ENCODE measurements around the gene NAA35. TPM values are rescaled to one million over a fixed set of nuclear protein-coding genes. Genes with fewer than 3 reads are reported as not detected.

NAA35 gene
- total RNA-seq, 2 experiments from 2014 or later: 19.4 to 19.8 TPM

DNA sequence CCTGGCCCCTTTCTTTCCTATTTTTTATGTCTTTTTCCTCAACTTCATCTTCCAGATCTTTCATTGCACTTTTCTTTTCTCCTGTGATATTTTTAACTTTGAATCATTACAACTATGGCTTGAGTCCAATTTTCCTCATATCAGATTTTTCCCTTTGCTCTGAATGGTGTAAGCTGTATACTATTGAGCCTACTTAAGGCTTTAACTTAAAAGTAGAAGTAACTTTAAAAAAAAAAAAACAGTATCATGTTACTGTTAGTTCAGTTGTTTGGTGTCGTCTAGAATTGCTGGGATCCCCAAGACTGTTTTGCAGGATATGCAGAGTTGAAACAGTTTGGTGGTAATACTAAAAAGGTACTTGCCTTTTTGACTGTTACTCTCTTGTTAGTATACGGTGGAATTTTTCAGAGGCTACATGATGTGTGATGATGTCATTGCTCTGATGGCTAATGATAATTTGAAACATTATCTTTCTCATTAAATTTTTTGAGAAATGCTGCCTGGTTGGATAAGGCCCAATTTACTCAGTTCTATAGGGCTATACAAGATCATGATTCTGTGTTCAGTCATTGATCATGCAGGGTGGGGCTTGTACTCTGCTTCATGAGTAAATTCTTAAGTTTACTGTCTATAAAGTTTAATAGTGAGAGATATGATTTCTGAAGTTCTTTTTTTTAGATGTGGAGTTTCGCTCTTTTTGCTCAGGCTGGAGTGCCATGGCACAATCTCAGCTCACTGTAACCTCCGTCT is 8.8 kb downstream of the NAA35 start:
- H3K4me1 Mint-ChIP-seq (ENCODE audit: low read depth): peaks cover 36% of the 10 kb centered on the region
- H3K4me3 ChIP-seq (ENCODE audit: low read length): no peak overlapping the region
- H3K27ac Mint-ChIP-seq: no peak overlapping the region
- TF ChIP-seq, protein P1, sequence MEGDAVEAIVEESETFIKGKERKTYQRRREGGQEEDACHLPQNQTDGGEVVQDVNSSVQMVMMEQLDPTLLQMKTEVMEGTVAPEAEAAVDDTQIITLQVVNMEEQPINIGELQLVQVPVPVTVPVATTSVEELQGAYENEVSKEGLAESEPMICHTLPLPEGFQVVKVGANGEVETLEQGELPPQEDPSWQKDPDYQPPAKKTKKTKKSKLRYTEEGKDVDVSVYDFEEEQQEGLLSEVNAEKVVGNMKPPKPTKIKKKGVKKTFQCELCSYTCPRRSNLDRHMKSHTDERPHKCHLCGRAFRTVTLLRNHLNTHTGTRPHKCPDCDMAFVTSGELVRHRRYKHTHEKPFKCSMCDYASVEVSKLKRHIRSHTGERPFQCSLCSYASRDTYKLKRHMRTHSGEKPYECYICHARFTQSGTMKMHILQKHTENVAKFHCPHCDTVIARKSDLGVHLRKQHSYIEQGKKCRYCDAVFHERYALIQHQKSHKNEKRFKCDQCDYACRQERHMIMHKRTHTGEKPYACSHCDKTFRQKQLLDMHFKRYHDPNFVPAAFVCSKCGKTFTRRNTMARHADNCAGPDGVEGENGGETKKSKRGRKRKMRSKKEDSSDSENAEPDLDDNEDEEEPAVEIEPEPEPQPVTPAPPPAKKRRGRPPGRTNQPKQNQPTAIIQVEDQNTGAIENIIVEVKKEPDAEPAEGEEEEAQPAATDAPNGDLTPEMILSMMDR (IDR thresholded peaks at IDR 0.05): no peak
- intact Hi-C loops (cut with DNase I, micrococcal nuclease): loop anchor here (2.0 to 10.0 kb wide), 3 partner anchors 21 to 1975 kb away; partner anchors contain the start of genes HNRNPK (in 1 of the 2) and RMI1 (in 1 of the 2)
- no peaks in the 10 kb centered on the region for H3K27me3 Mint-ChIP-seq
- H3K4me3 Mint-ChIP-seq: no peak overlapping the region
- ChIA-PET CTCF (no interaction called here), POLR2A (no interaction called here)
- no peak for DNase-seq
- no peaks in the 10 kb centered on the region for H3K9me3 Mint-ChIP-seq
- peaks cover 82% of the 10 kb centered on the region for H3K36me3 Mint-ChIP-seq (ENCODE audit: low read depth)
- H3K27me3 ChIP-seq (ENCODE audit: control insufficient read depth in 1 of 2, insufficient read depth in 2 of 2, low read length in 2 of 2): no peaks in the 10 kb centered on the region
- no peaks in the 10 kb centered on the region for H3K9me3 ChIP-seq (ENCODE audit: control insufficient read depth in 1 of 2, insufficient read depth in 1 of 2, low read length in 2 of 2)
- H3K36me3 ChIP-seq (ENCODE audit: insufficient read depth, low read length): peaks cover 41% of the 10 kb centered on the region
- no peaks in the 10 kb centered on the region for H3K4me1 ChIP-seq (ENCODE audit: insufficient read depth, low read length)
- H3K27ac ChIP-seq (ENCODE audit: low read depth in 1 of 2, low read length in 2 of 2): no peak overlapping the region
- no peak for ATAC-seq (ENCODE audit: poor library complexity)

- ATAC-seq (ENCODE audit: poor library complexity): no peak
- Histone ChIP-seq H3K36me3 (ENCODE audit: insufficient read depth, low read length) (peaks cover 50% of the 10 kb centered on the region), H3K4me3 (ENCODE audit: low read length) (no peak overlapping the region), H3K9me3 (ENCODE audit: control insufficient read depth in 1 of 2, insufficient read depth in 1 of 2, low read length in 2 of 2) (no peaks in the 10 kb centered on the region), H3K27me3 (ENCODE audit: control insufficient read depth in 1 of 2, insufficient read depth in 2 of 2, low read length in 2 of 2) (no peaks in the 10 kb centered on the region), H3K27ac (ENCODE audit: low read depth in 1 of 2, low read length in 2 of 2) (no peak overlapping the region), H3K4me1 (ENCODE audit: insufficient read depth, low read length) (no peaks in the 10 kb centered on the region)
- Mint-ChIP-seq H3K4me3 (no peak overlapping the region), H3K27me3 (no peaks in the 10 kb centered on the region), H3K4me1 (ENCODE audit: low read depth) (no peaks in the 10 kb centered on the region), H3K27ac (no peak overlapping the region), H3K9me3 (no peaks in the 10 kb centered on the region), H3K36me3 (ENCODE audit: low read depth) (peaks cover 76% of the 10 kb centered on the region)
- CTCF ChIA-PET: no interaction called here
- intact Hi-C loops (cut with DNase I, micrococcal nuclease): no loop called here
- POLR2A ChIA-PET: no interaction called here
- TF ChIP-seq, protein P1 (IDR thresholded peaks at IDR 0.05): no peak
- DNase-seq: no peak
Measured at GRCh38 chr9:85959955-85960354, 19.0 kb downstream of the NAA35 start.

- intact Hi-C loops (cut with DNase I, micrococcal nuclease): no loop called here
- ChIA-PET CTCF (no interaction called here), POLR2A (no interaction called here)
- H3K4me1 Mint-ChIP-seq (ENCODE audit: low read depth): no peaks in the 10 kb centered on the region
- Histone ChIP-seq H3K27me3 (ENCODE audit: control insufficient read depth in 1 of 2, insufficient read depth in 2 of 2, low read length in 2 of 2) (no peaks in the 10 kb centered on the region), H3K4me3 (ENCODE audit: low read length) (no peak overlapping the region), H3K36me3 (ENCODE audit: insufficient read depth, low read length) (peaks cover 57% of the 10 kb centered on the region), H3K9me3 (ENCODE audit: control insufficient read depth in 1 of 2, insufficient read depth in 1 of 2, low read length in 2 of 2) (no peaks in the 10 kb centered on the region), H3K27ac (ENCODE audit: low read depth in 1 of 2, low read length in 2 of 2) (no peak overlapping the region), H3K4me1 (ENCODE audit: insufficient read depth, low read length) (no peaks in the 10 kb centered on the region)
- no peaks in the 10 kb centered on the region for H3K9me3 Mint-ChIP-seq
- no peak overlapping the region for H3K27ac Mint-ChIP-seq
- H3K36me3 Mint-ChIP-seq (ENCODE audit: low read depth): peaks cover 82% of the 10 kb centered on the region
- no peak overlapping the region for H3K4me3 Mint-ChIP-seq
- ATAC-seq (ENCODE audit: poor library complexity): no peak
- H3K27me3 Mint-ChIP-seq: no peaks in the 10 kb centered on the region
- TF ChIP-seq, protein P1 (IDR thresholded peaks at IDR 0.05): no peak
- no peak for DNase-seq
Measured at GRCh38 chr9:85960688-85961093, 19.7 kb downstream of the NAA35 start.
